Mucosa of descending colon (tissue), 3 donors: Measurements from ENCODE around the gene STK32C. TPM values are rescaled to one million over a fixed set of nuclear protein-coding genes. Genes with fewer than 3 reads are reported as not detected.
A peak's percentile ranks its signal among the peaks of the same experiment; 100 is the strongest.

Experiments
- ATAC-seq: fragments of 200-7000 bp; cut with Tn5 transposase; one replicate; pipeline ENCODE4 v1.9.1; 2020; ENCODE audit warnings: mild to moderate bottlenecking, moderate library complexity
- DNase-seq, 3 donors: peaks; one replicate each; pipeline ENCODE4 v3.0.0-alpha.2; 2020
- H3K36me3 ChIP-seq: fragments of 200-600 bp; one replicate; pipeline ENCODE4 v1.8.0; 2021; ENCODE audit warnings: low read depth, mild to moderate bottlenecking
- H3K4me1 ChIP-seq: fragments of 200-600 bp; one replicate; pipeline ENCODE4 v1.8.0; 2021; ENCODE audit warnings: low read depth, mild to moderate bottlenecking
- H3K4me3 ChIP-seq: fragments of 200-600 bp; one replicate; pipeline ENCODE4 v1.8.0; 2021; ENCODE audit warnings: mild to moderate bottlenecking
- H3K9me3 ChIP-seq: fragments of 200-600 bp; one replicate; pipeline ENCODE4 v1.8.0; 2021; ENCODE audit warnings: mild to moderate bottlenecking
- intact Hi-C, 2 donors: fragments of 100-400 bp; cut with DNase I in 1 of 2; cut with micrococcal nuclease in 1 of 2; formaldehyde crosslinking; loops; one replicate each; pipeline versions ENCODE4 v1.11.0 to v1.11.1; 2022; cut with DNase I, micrococcal nuclease
- total RNA-seq, 3 donors: library from RNA; stranded (reverse); fragmentation: NEBNext Ultra II Directional in 2 of 3; extraction: Animal tissue kit (Norgen Biotek cat#: 25700) in 2 of 3; gene quantifications; one replicate each; pipeline versions ENCODE4 v1.2.1 to v1.2.4, GENCODE V29; 2021 to 2023
- TF ChIP-seq, protein P1 (sequence below): fragments of 200-600 bp; IDR thresholded peaks from one replicate; pipeline ENCODE4 v1.8.0; 2022; ENCODE audit warnings: antibody characterized with exemption, mild to moderate bottlenecking
- donor health status: DM: no; HTN: no; CAD: no; lungs with moderate emphysema.
- donor health status: DM: no; HTN: no; CAD: no.
- donor health status: DM: no; HTN: yes; CAD: no.

STK32C gene
- total RNA-seq, 3 donors from 2014 or later = 4.5 to 11.5 (median 11.1) TPM

DNA sequence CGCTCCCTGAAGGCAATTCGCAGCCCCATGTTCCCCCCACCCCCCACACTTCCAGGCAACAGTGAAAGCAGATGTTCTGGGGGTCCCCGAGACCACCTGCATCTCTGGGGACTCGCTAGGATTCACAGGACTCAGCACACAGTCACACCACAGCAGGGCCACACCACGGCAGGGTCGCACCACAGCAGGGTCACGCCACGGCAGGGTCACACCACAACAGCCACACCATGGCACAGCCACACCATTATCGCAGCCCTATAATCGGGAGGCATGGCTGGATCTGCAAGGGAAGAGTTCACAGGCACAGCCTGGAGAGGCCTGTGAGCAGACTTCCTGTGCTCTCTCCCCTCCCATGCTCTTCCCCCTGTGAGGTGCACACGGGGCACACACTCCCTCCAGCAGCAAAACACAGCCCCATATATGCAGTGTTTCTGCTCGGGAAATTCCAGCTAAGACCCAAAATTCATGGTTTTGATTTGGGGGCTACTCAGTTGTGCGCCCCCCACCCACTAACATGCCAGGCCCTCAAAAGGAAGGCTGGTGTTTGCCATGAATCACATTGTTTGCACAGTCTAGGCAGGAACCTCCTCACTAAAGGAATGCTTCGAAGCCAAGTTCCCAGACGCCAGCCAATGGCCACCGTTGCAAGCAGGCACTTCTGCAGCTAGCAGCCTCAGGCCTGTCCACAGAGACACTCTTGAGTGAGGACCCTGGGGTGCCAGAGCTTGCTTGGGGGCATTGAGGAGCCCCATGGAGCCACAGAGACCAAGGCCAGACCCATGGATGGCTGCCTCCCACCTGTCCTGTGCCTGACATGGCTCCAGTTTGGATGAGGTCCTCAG lies 128.0 kb downstream of the STK32C start:
- Histone ChIP-seq H3K4me3 (no peak overlapping the region), H3K36me3 (no peaks in the 10 kb centered on the region), H3K9me3 (no peaks in the 10 kb centered on the region), H3K4me1 (no peaks in the 10 kb centered on the region)
- intact Hi-C loops = no loop called here
- peak in 1 of 3 donors; percentile 41 for DNase-seq
- TF ChIP-seq, protein P1, sequence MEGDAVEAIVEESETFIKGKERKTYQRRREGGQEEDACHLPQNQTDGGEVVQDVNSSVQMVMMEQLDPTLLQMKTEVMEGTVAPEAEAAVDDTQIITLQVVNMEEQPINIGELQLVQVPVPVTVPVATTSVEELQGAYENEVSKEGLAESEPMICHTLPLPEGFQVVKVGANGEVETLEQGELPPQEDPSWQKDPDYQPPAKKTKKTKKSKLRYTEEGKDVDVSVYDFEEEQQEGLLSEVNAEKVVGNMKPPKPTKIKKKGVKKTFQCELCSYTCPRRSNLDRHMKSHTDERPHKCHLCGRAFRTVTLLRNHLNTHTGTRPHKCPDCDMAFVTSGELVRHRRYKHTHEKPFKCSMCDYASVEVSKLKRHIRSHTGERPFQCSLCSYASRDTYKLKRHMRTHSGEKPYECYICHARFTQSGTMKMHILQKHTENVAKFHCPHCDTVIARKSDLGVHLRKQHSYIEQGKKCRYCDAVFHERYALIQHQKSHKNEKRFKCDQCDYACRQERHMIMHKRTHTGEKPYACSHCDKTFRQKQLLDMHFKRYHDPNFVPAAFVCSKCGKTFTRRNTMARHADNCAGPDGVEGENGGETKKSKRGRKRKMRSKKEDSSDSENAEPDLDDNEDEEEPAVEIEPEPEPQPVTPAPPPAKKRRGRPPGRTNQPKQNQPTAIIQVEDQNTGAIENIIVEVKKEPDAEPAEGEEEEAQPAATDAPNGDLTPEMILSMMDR = no peak
- ATAC-seq = no peak

DNA sequence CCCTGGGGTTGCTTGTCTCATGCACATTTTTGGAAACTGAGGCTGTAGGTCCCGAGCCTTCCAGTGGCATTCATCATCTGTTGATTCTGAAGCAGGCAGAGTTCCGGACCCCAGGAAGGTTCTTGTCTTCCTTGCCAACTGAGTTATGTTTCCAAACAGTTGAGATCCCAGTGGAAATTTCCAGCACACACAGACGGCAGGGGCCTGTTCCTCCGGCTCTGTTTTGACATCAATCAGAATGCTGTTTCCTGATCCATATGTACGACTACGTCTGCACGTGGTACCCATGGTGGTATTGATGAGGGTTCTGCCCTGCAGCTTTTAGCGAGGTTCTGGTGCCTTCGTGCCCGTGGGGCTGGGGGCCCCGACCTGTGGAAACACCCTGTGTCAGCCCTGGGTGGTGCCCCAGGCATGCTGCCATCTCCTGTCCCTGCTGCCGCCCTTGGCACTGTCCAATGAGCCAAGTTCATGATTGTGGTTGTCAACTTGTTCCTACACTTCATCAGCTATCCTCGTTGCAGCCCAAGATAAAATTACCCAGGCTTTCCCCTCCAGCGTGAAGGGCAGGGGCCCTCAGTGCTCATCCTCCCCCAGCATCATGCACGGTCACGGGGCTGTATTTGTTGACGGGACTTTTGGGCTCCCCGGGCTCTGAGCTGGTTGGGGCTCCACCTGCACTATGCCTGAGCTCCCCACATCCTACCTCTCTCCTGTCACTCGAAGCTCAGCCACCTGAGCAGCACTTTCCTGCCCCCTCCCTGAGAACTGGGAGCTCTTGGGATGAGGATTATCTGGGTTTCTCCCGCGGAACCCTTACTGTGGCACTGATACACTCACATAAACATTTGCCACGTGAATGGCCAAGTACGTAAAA lies 128.8 kb downstream of the STK32C start:
- H3K4me3 ChIP-seq = no peak overlapping the region
- H3K9me3 ChIP-seq = no peaks in the 10 kb centered on the region
- no peaks in the 10 kb centered on the region for H3K36me3 ChIP-seq
- DNase-seq = no peak
- no peaks in the 10 kb centered on the region for H3K4me1 ChIP-seq
- ATAC-seq = no peak
- intact Hi-C loops = no loop called here
- TF ChIP-seq, protein P1 = no peak

GRCh38 chr10:132178046-132178445 lies 129.7 kb downstream of the STK32C start:
- Histone ChIP-seq H3K4me3 (no peak overlapping the region), H3K4me1 (no peaks in the 10 kb centered on the region), H3K9me3 (no peaks in the 10 kb centered on the region), H3K36me3 (no peaks in the 10 kb centered on the region)
- no peak for ATAC-seq
- intact Hi-C loops = no loop called here
- TF ChIP-seq, protein P1 = no peak
- no peak for DNase-seq

- intact Hi-C loops = no loop called here
- H3K4me1 ChIP-seq = no peaks in the 10 kb centered on the region
- DNase-seq = no peak
- ATAC-seq = no peak
- TF ChIP-seq, protein P1 = no peak
- H3K4me3 ChIP-seq = no peak overlapping the region
- H3K36me3 ChIP-seq = no peaks in the 10 kb centered on the region
- no peaks in the 10 kb centered on the region for H3K9me3 ChIP-seq
These were observed 130.9 kb downstream of the STK32C start for GRCh38 chr10:132176623-132177500.

- Histone ChIP-seq H3K4me1 (no peaks in the 10 kb centered on the region), H3K4me3 (no peak overlapping the region), H3K36me3 (no peaks in the 10 kb centered on the region), H3K9me3 (no peaks in the 10 kb centered on the region)
- intact Hi-C loops = no loop called here
- no peak for ATAC-seq
- peak in 1 of 3 donors; percentile 28 for DNase-seq
- TF ChIP-seq, protein P1 = no peak
These were observed 131.7 kb downstream of the STK32C start for GRCh38 chr10:132175907-132176581.
